Pulmonary artery endothelial cell (primary cell): ENCODE data around the gene FRS2. TPM values are rescaled to one million over a fixed set of nuclear protein-coding genes. Genes with fewer than 3 reads are reported as not detected.

Experiments
- DNase-seq: peaks from one replicate; pipeline ENCODE4 v3.0.0-alpha.2; 2011; ENCODE audit warnings: low read depth, low spot score
- total RNA-seq: library from RNA; depleted of rRNA; stranded (reverse); fragments of >200 nt; gene quantifications from 2 replicates; pipeline ENCODE4 v1.2.3, GENCODE V29; 2014

Gene FRS2
- total RNA-seq, 1 donor from 2014 or later = 17.9 TPM

- no peak for DNase-seq
Observed at GRCh38 chr12:69527506-69528272, 57.5 kb downstream of the FRS2 start.

GRCh38 chr12:69529021-69529420 is 58.8 kb downstream of the FRS2 start:
- DNase-seq = no peak

- no peak for DNase-seq
Observed at GRCh38 chr12:69533844-69534243, 63.7 kb downstream of the FRS2 start.

- peak; percentile 77 for DNase-seq
Observed at GRCh38 chr12:69534389-69534822, 64.2 kb downstream of the FRS2 start.

- no peak for DNase-seq
Observed at GRCh38 chr12:69540987-69541386, 70.8 kb downstream of the FRS2 start.

GRCh38 chr12:69544087-69544486 is 73.9 kb downstream of the FRS2 start:
- DNase-seq = no peak

- no peak for DNase-seq
Observed at GRCh38 chr12:69545081-69545480, 74.9 kb downstream of the FRS2 start.

- no peak for DNase-seq
Observed at GRCh38 chr12:69546693-69547438, 76.7 kb downstream of the FRS2 start.

GRCh38 chr12:69548687-69549086 is 78.5 kb downstream of the FRS2 start:
- DNase-seq = no peak

GRCh38 chr12:69550569-69551350 is 80.6 kb downstream of the FRS2 start:
- no peak for DNase-seq

- peak; percentile 15 for DNase-seq
Observed at GRCh38 chr12:69553628-69554248, 83.5 kb downstream of the FRS2 start.

- no peak for DNase-seq
Observed at GRCh38 chr12:69555461-69555860, 85.3 kb downstream of the FRS2 start.

- no peak for DNase-seq
Observed at GRCh38 chr12:69556383-69556782, 86.2 kb downstream of the FRS2 start.

GRCh38 chr12:69563166-69563762 is 93.1 kb downstream of the FRS2 start:
- DNase-seq = no peak

GRCh38 chr12:69566603-69567002 is 96.4 kb downstream of the FRS2 start:
- no peak for DNase-seq

GRCh38 chr12:69569236-69569635 is 99.0 kb downstream of the FRS2 start:
- no peak for DNase-seq

GRCh38 chr12:69570000-69570516 is 99.9 kb downstream of the FRS2 start:
- no peak for DNase-seq

- DNase-seq = peak; percentile 35
Observed at GRCh38 chr12:69570545-69571399, 100.6 kb downstream of the FRS2 start.

GRCh38 chr12:69575346-69575745 is 105.2 kb downstream of the FRS2 start:
- no peak for DNase-seq

- DNase-seq = no peak
Observed at GRCh38 chr12:69578283-69578682, 108.1 kb downstream of the FRS2 start.
